KOPT-K1 (cell line): ENCODE data around the gene MLX.

Experiments
- H3K27ac ChIP-seq: fragments of 200-600 bp; sonication (generic); 2 replicates; pipeline ENCODE4 v1.5.1; 2016; ENCODE audit warnings: antibody characterized with exemption, mild to moderate bottlenecking, low read depth, low read length; ENCODE audit not compliant: poor library complexity, severe bottlenecking
- H3K36me3 ChIP-seq: fragments of 200-600 bp; sonication (generic); 2 replicates; pipeline ENCODE4 v1.5.1; 2017; ENCODE audit warnings: antibody characterized with exemption, mild to moderate bottlenecking, low read length, moderate library complexity; ENCODE audit not compliant: insufficient read depth
- H3K9me3 ChIP-seq: fragments of 200-600 bp; sonication (generic); 2 replicates; pipeline ENCODE4 v1.5.1; 2017; ENCODE audit warnings: antibody characterized with exemption, low read length, mild to moderate bottlenecking; ENCODE audit not compliant: insufficient read depth, poor library complexity, severe bottlenecking

The MLX gene

DNA sequence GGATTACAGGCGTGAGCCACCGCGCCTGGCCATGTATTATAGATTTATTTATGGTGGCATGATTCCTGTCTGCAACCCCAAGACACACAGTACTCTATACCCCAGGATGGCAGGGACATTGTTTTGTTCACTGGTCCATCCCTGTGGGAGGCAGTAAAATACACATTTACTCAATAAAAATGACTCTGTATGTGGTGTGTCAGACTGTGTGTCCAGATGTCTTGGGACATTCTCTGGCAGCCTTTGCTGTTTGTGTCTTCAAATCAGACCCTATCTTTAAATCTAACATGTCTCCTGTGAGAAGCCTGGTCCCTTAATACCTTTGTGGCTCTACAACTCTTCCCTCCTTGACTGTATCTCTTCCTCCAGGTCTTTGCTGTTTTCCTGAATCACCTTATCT, 6.7 kb upstream of the MLX start:
- H3K27ac ChIP-seq: no peak overlapping the region

DNA sequence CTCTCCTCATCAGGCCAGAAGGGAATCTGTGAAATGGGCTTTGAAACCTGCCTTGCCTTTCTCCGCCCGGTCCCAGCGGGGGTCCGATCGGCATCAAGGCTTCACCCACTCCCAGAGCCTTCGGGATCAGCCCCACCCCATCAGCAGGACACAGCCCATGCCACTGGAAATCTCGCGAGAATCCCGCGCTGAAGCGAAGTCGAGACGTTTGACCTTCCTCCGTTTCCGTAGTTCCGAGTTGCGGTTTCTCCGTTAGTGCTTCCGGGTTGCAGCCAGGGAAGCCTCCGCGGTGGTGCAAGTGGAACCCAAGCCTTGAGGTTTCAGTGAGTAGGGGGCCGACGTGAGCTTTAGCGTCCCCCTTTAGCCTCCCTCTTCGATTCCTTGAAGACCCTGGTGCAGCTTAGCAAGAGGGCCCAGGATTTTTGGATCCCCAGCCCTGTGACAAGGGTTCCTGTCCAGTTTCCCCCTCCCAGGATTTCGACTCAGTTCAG, 5.0 kb upstream of the MLX start, which contains the start of gene COASY:
TSS of gene COASY (plus strand) at position 252 of the 491 bp plus-strand sequence. CDS start 475 bp downstream, outside the sequence.
- Histone ChIP-seq H3K36me3 (peaks cover 32% of the 10 kb centered on the region), H3K27ac (peak within 1 kb of the TSS; percentile 76), H3K9me3 (no peaks in the 10 kb centered on the region)

More for the DNA sequence above, 6.7 kb upstream of the MLX start:
- Histone ChIP-seq H3K36me3 (peaks cover 21% of the 10 kb centered on the region), H3K9me3 (no peaks in the 10 kb centered on the region)

DNA sequence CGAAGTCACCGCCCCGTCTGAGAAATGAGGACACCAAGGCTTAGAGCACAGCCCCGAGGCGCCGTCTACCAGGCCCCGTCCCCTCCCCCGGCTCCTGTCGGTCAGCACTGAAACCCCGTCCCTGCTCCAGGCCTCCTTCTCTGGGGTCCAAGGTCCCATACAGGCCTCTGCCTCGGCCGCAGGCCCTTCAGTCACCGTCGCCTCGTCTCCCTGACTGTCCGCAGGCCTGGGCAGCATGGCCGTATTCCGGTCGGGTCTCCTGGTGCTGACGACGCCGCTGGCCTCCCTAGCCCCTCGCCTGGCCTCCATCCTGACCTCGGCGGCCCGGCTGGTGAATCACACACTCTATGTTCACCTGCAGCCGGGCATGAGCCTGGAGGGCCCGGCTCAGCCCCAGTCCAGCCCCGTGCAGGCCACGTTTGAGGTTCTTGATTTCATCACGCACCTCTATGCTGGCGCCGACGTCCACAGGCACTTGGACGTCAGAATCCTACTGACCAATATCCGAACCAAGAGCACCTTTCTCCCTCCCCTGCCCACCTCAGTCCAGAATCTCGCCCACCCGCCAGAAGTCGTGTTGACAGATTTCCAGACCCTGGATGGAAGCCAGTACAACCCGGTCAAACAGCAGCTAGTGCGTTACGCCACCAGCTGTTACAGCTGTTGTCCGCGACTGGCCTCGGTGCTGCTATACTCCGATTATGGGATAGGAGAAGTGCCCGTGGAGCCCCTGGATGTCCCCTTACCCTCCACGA, 4.3 kb upstream of the MLX start:
- H3K27ac ChIP-seq: peak overlapping the region; percentile 76
- H3K36me3 ChIP-seq: peaks cover 32% of the 10 kb centered on the region
- H3K9me3 ChIP-seq: no peaks in the 10 kb centered on the region

DNA sequence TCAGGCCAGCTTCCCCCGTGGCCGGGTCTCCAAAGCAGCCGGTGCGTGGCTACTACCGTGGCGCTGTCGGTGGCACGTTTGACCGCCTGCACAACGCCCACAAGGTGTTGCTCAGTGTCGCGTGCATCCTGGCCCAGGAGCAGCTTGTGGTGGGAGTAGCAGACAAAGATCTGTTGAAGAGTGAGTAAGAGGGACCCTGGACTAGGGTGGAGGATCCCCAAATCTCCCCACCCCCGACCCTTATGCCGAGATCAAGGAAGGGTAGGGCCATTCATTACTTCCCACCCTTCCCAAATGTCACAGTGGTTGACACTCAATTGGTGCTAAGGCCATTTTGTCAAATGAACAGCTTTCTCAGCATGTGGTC, 3.8 kb upstream of the MLX start:
- no peaks in the 10 kb centered on the region for H3K9me3 ChIP-seq
- peak overlapping the region; percentile 76 for H3K27ac ChIP-seq
- H3K36me3 ChIP-seq: peaks cover 32% of the 10 kb centered on the region

DNA sequence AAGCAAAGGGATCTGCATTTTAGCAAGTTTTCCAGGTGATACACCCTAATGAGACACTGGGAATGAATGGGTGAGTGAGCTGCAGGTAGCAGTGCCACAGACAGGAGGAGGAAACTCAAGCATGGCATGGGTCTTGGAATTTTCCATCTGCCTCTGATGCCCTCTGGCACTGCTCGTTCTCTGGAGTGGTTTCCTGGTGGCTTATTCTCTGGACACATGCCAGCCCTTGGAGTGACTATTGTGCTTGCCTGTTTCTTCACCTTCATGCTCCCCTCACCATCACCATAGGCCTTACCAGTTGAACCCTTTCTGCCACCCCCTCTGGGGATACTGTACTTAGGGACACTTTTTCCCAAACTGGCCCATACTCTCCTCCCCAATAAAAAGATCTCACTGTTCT, 3.4 kb upstream of the MLX start:
- H3K36me3 ChIP-seq: peaks cover 35% of the 10 kb centered on the region
- peak overlapping the region; percentile 76 for H3K27ac ChIP-seq
- H3K9me3 ChIP-seq: no peaks in the 10 kb centered on the region

DNA sequence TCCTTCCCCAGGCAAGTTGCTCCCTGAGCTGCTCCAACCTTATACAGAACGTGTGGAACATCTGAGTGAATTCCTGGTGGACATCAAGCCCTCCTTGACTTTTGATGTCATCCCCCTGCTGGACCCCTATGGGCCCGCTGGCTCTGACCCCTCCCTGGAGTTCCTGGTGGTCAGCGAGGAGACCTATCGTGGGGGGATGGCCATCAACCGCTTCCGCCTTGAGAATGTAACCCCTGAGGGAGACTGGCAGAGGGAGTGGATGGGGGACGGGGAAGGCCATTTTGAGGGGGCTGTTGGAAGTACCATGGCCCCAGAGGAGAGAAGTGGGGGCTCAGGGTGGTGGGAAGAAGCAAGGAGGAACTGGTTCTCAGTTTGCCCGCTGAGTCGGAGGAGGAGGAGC, 3.0 kb upstream of the MLX start:
- peaks cover 39% of the 10 kb centered on the region for H3K36me3 ChIP-seq
- H3K9me3 ChIP-seq: no peaks in the 10 kb centered on the region
- no peak overlapping the region for H3K27ac ChIP-seq

DNA sequence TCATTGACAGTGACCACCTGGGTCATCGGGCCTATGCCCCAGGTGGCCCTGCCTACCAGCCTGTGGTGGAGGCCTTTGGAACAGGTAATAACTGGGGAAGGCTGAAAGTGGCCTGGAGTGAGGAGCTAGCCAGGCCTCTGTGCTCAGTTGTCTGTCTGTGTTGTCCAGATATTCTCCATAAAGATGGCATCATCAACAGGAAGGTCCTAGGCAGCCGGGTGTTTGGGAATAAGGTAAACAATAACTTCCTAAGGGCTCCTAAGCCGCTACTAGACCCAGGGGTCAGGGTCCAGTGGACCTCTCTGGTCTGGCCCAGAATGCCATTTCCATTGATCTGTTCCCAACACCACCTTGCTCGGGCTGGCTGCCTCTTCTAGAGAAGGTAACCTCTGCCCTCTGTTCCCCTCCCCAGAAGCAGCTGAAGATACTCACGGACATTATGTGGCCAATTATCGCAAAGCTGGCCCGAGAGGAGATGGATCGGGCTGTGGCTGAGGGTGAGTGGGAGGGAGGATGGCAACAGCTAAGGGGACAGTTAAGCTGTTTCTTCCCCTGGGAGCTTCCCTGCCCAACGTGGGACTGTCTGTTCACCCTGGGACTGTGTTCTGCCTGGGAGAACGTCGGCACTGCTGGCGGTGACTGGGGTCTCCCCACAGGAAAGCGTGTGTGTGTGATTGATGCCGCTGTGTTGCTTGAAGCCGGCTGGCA, 1.9 kb upstream of the MLX start:
- Histone ChIP-seq H3K9me3 (no peaks in the 10 kb centered on the region), H3K36me3 (peaks cover 49% of the 10 kb centered on the region)

DNA sequence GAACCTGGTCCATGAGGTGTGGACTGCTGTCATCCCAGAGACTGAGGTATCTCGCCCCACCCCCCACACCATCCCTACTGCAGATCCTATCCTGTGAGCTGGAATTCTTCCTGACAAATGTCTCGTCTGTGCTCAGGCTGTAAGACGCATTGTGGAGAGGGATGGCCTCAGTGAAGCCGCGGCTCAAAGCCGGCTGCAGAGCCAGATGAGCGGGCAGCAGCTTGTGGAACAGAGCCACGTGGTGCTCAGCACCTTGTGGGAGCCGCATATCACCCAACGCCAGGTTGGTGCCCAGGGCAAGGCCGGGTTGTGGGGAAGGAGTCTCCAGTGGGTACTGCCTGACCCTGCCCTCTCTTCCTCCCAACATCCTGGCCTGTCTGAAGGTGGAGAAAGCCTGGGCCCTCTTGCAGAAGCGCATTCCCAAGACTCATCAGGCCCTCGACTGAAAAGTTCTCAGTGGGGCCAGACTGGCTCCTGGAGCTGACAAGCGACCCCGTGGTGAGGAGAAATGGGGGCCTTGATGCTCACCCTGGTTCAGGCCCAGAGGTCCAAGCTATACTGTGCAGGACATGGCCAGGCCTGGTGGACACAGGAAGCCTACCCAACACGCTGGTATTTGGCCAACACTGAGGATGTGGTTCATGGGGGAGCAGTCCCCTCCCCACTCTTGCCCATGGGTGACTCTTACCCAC, 1.2 kb upstream of the MLX start:
- H3K36me3 ChIP-seq: peaks cover 56% of the 10 kb centered on the region
- peak overlapping the region; percentile 90 for H3K27ac ChIP-seq
- H3K9me3 ChIP-seq: no peaks in the 10 kb centered on the region

More for the DNA sequence above, 1.9 kb upstream of the MLX start:
- no peak overlapping the region for H3K27ac ChIP-seq

DNA sequence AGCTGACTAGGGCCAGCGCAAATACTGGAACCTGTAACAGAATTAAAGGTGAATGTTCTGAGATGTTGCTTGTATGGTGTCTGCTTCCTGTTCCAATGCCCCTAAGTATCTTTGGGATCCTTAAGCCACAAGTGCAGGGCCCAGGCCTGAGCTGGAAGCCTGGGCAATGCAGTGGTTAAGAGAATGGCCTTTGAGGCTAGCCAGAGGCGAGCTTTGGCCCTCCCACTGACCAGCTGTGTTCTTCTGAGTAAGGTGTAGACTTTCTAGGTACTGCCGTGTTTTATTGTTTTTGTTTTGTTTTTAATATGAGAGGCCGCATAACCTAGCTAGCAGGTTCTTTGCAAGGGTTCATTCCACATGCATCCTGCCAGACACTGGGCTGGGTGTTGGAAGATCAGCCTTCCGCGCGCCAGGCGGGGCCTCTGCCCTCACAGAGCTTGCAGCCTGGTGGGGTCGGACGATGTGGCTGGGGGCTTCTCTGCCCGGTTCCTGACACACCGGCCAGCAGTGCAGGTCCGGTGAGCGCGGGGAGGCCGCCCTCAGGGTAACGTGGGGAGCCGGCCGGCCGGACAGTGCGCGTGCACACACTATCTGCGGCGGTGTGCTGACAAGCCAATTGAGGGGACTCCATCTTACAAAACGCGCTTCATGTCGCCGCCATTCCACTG, 551 bp upstream of the MLX start:
- Histone ChIP-seq H3K27ac (peak overlapping the region; percentile 90), H3K36me3 (peaks cover 63% of the 10 kb centered on the region), H3K9me3 (no peaks in the 10 kb centered on the region)

DNA sequence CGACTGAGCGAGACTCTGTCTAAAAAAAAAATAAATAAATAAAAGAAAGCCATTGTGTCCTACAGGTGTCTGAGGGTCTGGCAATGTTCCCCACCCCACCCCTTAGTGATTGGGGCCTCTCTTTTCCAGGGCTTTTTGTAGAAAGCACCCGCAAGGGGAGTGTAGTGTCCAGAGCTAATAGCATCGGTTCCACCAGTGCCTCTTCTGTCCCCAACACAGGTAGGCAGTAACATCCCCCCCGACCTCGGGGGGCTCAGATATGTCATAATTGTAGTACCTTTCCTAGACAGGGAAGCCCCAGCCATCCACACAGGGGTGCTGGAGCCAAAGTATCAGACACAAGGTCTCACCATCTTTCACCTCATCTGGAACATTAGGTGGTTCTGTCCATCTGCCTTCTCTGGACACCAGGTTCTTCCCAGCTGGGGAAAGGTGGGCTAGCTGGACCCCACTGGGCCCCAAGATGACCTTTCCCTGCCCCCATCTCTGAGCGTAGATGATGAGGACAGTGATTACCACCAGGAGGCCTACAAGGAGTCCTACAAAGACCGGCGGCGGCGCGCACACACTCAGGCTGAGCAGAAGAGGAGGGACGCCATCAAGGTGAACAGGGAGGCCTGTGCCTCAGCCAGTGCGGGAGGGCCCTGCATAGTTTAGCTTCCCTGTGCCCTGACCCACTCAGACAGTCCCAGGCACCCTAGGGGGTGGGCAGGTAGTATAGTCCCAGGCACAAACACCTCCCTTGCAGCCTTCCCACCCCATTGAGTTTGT, 1.6 kb downstream of the MLX start:
- Histone ChIP-seq H3K27ac (no peak overlapping the region), H3K9me3 (no peaks in the 10 kb centered on the region), H3K36me3 (peaks cover 81% of the 10 kb centered on the region)

DNA sequence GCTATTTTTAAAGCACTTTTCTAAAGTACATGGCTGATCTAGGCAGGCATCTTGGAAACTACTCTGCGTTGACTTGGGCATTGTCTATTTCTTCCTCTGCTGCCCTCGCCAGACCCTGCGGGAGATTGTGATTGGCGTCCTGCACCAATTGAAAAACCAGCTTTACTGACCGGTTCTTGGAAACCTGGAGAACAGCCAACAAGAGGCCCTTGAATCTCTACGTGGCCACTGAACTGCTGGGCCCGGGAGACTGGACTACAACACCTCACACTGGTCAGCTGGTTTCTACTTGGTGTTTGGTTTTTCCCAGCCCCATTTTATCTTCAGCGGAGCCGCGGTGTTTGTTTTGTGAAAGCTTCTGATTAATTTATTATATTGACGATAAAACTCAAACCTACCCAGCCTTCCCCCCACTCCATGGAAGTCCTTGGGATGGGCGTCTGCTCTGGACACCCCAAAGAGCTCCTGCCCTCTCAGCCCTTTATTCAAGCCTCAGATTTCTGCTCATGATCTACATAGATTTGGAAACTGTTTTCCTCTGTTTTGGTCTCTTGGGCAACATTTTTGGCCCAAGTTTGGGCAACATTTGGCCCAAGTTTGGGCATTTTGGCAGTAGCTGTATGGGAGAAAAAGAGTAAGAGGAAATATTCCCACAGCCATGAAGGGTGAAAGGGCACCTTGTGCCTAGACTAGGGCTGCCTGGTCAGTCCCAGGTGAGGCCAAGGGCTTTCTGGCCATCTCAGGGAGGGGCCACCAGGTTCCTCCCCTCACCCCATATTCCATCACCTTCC, 4.7 kb downstream of the MLX start:
- H3K9me3 ChIP-seq: no peaks in the 10 kb centered on the region
- H3K27ac ChIP-seq: no peak overlapping the region
- peaks cover 81% of the 10 kb centered on the region for H3K36me3 ChIP-seq

DNA sequence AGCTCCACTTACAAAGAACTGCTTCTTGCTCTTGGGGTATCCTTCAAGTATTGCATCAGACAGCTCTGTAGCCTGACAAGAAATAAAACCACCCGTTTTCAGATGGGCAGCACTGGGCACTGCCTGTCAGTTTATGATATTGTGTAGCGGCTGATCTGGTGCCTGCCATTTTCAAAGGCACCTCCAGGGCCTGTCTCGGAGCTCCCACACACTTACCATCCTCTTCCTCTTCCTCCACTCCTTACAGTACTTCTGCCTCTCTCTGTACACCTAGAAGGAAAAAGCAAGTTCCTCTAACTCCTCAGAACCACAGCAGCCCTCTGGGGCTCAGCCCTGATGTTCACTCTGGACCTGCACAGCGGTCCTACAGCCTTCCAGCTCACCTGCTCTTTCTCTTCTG, 6.2 kb downstream of the MLX start:
- Histone ChIP-seq H3K36me3 (peaks cover 81% of the 10 kb centered on the region), H3K9me3 (no peaks in the 10 kb centered on the region), H3K27ac (no peak overlapping the region)

DNA sequence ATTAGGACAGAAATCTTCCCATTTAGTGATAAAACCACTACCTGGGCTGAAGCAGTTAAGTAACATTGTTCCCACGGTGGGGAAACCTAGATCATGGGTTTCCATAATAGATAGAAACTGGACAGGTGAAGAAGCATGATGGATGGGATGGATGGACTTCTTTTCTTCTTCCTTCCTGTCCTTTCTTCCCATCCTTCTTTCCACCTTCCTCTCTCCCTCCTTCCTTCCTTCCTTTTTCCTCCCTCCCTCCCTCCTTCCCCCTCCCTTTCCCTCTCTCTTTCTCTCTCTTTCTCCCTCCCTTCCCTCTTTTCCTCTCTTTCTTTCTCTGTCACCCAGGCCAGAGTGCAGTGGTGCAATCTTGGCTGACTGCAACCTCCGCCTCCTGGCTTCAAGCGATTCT, 7.6 kb downstream of the MLX start:
- no peaks in the 10 kb centered on the region for H3K9me3 ChIP-seq
- peaks cover 71% of the 10 kb centered on the region for H3K36me3 ChIP-seq
- H3K27ac ChIP-seq: no peak overlapping the region

DNA sequence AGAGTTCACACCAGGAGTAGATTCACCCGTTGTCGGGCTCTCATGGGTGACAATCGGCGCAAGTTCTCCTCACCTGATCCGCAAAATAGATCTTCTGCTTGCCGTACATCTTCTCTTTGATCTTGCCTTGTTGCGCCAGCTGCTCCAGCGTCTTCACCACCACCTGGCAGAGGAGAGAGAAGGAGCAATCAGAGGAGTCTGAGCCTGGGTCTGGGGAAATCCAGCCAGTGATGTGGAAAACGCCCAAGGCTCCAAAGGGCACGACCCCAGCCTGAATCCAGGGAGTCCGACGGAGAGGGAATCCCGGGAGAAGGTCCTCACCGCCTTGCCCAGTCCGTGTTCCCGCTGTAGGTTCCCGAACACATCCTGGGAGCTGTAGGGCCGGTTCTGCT, 10.2 kb downstream of the MLX start:
- no peaks in the 10 kb centered on the region for H3K9me3 ChIP-seq
- H3K36me3 ChIP-seq: peaks cover 71% of the 10 kb centered on the region
- peak overlapping the region; percentile 92 for H3K27ac ChIP-seq
